Cerebellar cortex (tissue), 1 donor: ENCODE measurements around the gene ZFAND2A.
"Not testable (repeated sequence)": the region's sequence is repeated elsewhere in the genome, so short reads cannot be mapped to it uniquely, and the experiment has no call there.

Experiments
- DNase-seq: peaks from one replicate; pipeline ENCODE4 v3.0.0-alpha.2; 2015; ENCODE audit warnings: low spot score

The ZFAND2A gene

GRCh38 chr7:1122832-1123501 lies 37.0 kb downstream of the ZFAND2A start:
- DNase-seq, result no peak

GRCh38 chr7:1121886-1122831 lies 37.8 kb downstream of the ZFAND2A start:
- no peak for DNase-seq

- DNase-seq, result no peak
Observed at GRCh38 chr7:1121476-1121875, 38.5 kb downstream of the ZFAND2A start.

- no peak for DNase-seq
Observed at GRCh38 chr7:1120791-1121190, 39.2 kb downstream of the ZFAND2A start.

- no peak for DNase-seq
Observed at GRCh38 chr7:1119201-1119600, 40.8 kb downstream of the ZFAND2A start.

GRCh38 chr7:1117321-1117928 lies 42.6 kb downstream of the ZFAND2A start:
- no peak for DNase-seq

- DNase-seq, result not testable (repeated sequence)
Observed at GRCh38 chr7:1116383-1117008, 43.5 kb downstream of the ZFAND2A start.

- not testable (repeated sequence) for DNase-seq
Observed at GRCh38 chr7:1115171-1116045, 44.6 kb downstream of the ZFAND2A start.

- no peak for DNase-seq
Observed at GRCh38 chr7:1114505-1114904, 45.5 kb downstream of the ZFAND2A start.

GRCh38 chr7:1114088-1114487 lies 45.9 kb downstream of the ZFAND2A start:
- DNase-seq, result no peak

- DNase-seq, result peak; percentile 66
Observed at GRCh38 chr7:1113548-1113885, 46.5 kb downstream of the ZFAND2A start.

GRCh38 chr7:1112625-1113547 lies 47.1 kb downstream of the ZFAND2A start:
- DNase-seq, result peak; percentile 36

- peak; percentile 70 for DNase-seq
Observed at GRCh38 chr7:1112109-1112508, 47.9 kb downstream of the ZFAND2A start.

- no peak for DNase-seq
Observed at GRCh38 chr7:1111156-1111555, 48.8 kb downstream of the ZFAND2A start.

- DNase-seq, result no peak
Observed at GRCh38 chr7:1110358-1110757, 49.6 kb downstream of the ZFAND2A start.

GRCh38 chr7:1109581-1110310 lies 50.2 kb downstream of the ZFAND2A start:
- DNase-seq, result no peak

- no peak for DNase-seq
Observed at GRCh38 chr7:1108264-1108920, 51.6 kb downstream of the ZFAND2A start.

GRCh38 chr7:1106793-1107421 lies 53.1 kb downstream of the ZFAND2A start:
- DNase-seq, result peak; percentile 64
